Ovary (tissue), 3 donors: Measurements from ENCODE around the gene TXK.

Source experiments
- CTCF ChIP-seq, 3 donors: fragments of 450-650 bp in 2 of 3; fragments of 200-600 bp in 1 of 3; IDR thresholded peaks; one replicate each; pipeline versions ENCODE4 v1.5.1 to v1.8.0; 2016 to 2022; ENCODE audit warnings: antibody characterized with exemption in 3 of 3, mild to moderate bottlenecking in 1 of 3
- EP300 ChIP-seq: sonication (generic); formaldehyde crosslinking; IDR thresholded peaks from one replicate; pipeline ENCODE4 v1.6.1; 2017; ENCODE audit warnings: antibody characterized with exemption
- POLR2A ChIP-seq: fragments of 450-650 bp; IDR thresholded peaks from one replicate; pipeline ENCODE4 v1.6.1; 2017; ENCODE audit warnings: antibody characterized with exemption, mild to moderate bottlenecking, moderate library complexity
- donor health status: DM: no; HTN: no; CAD: no.

- no peak for TF ChIP-seq EP300
- TF ChIP-seq CTCF (IDR thresholded peaks at IDR 0.05), result no peak
- TF ChIP-seq POLR2A, result no peak
These were observed 68.4 kb downstream of the TXK start for GRCh38 chr4:48065587-48066052.
